ENCODE data around the gene LBR. TPM values are rescaled to one million over a fixed set of nuclear protein-coding genes. Genes with fewer than 3 reads are reported as not detected.

Gene LBR
- total RNA-seq, 4 donors from 2014 or later, result 82.3 to 157 (median 85.1) TPM

DNA sequence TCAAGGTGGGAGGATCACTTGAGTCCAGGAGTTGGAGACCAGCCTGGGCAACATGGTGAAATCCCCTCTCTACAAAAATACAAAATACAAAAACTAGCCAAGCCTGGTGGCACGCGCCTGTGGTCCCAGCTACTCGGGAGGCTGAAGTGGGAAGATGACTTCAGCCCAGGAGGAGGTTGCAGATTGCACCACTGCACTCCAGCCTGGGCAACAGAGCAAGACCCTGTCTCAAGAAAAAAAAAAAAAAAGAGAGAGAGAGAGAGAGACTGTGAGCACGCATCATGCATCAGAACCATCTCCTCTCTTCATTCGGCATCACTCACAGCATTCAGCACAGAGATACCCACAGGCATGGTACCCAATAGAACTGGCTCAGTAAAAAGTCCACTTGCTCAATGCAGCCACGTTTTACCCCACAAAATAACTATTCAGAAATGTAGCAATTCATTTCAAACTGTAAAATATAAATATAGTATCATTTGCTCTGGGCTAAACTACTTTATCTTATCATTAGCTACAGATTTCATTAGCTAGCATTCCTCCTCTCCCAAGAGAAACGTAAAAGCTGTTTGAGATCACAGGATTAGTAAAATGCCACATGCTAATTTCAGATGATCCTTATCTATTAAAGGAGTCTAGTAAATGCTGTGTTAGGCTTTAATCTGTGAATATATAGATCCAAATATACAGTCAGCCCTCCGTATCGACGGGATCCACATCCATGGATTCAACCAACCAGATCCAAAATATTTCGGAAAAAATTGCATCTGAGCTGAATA is 11.7 kb downstream of the LBR start:
- H3K4me1 ChIP-seq, result peaks cover 0 to 63% (median 49%) of the 10 kb centered on the region in 4 donors
- intact Hi-C loops (cut with DNase I), result no loop called here

GRCh38 chr1:225415307-225415706 is 12.5 kb downstream of the LBR start:
- no peak overlapping the region for H3K4me3 ChIP-seq
- intact Hi-C loops (cut with DNase I), result no loop called here
- peaks cover 0 to 63% (median 55%) of the 10 kb centered on the region in 4 donors for H3K4me1 ChIP-seq
- no peak overlapping the region for H3K27ac ChIP-seq (replicated peaks in 1 of 4)
- DNase-seq (ENCODE audit: extremely low spot score), result no peak
- TF ChIP-seq POLR2AphosphoS5 (IDR thresholded peaks at IDR 0.05), result no peak
- TF ChIP-seq POLR2A (IDR thresholded peaks at IDR 0.05; ENCODE audit: low read depth), result no peak
- TF ChIP-seq EP300 (IDR thresholded peaks at IDR 0.05), result no peak
- TF ChIP-seq CTCF (IDR thresholded peaks at IDR 0.05), result no peak
- 93% methylated on average over 4 of the region's 4 CpGs for WGBS
- H3K27me3 ChIP-seq, result no peaks in the 10 kb centered on the region
- no peaks in the 10 kb centered on the region for H3K9me3 ChIP-seq
- peaks cover 57 to 98% (median 82%) of the 10 kb centered on the region in 4 donors for H3K36me3 ChIP-seq

More for the DNA sequence above, 11.7 kb downstream of the LBR start:
- no peak overlapping the region for H3K4me3 ChIP-seq
- no peak overlapping the region for H3K27ac ChIP-seq (replicated peaks in 1 of 4)
- 93% methylated on average over 11 of the region's 11 CpGs for WGBS
- TF ChIP-seq EP300 (IDR thresholded peaks at IDR 0.05) (no peak), POLR2A (IDR thresholded peaks at IDR 0.05; ENCODE audit: low read depth) (no peak), CTCF (IDR thresholded peaks at IDR 0.05) (no peak), POLR2AphosphoS5 (IDR thresholded peaks at IDR 0.05) (no peak)
- H3K9me3 ChIP-seq, result no peaks in the 10 kb centered on the region
- DNase-seq (ENCODE audit: extremely low spot score), result no peak
- no peaks in the 10 kb centered on the region for H3K27me3 ChIP-seq
- H3K36me3 ChIP-seq, result peaks cover 54 to 96% (median 75%) of the 10 kb centered on the region in 4 donors

DNA sequence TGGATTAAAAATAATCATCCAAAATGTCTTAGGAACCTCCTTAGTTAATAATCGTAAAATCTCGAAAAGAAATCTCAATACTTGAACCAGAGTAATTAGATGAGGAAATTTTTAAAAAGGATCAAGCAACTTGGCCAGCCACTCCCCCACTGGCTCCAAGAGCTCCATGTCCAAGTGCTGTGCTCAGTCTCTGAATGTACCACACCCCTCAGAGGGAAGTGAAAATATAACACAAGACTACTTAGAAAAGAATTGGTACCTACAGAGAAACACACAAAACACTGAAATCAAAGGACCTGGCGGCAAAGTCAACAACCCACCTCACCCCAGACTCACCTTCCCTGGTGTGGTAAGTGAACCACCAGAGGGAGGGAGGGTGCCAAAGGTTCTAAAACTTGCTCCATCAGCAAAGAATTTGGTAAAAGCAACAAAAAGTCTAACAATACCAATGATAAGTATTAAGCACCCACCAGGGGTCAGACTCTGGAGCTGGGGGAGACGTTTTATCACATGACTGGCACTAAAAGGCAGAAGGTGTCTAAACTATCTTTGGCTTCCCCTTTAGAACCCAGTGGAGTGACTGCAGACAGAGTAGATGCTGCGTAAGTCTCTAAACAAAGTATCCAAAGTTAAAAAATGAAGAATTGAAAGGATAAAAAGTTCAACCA is 14.0 kb downstream of the LBR start:
- DNase-seq (ENCODE audit: extremely low spot score), result no peak
- TF ChIP-seq EP300 (IDR thresholded peaks at IDR 0.05), result no peak
- TF ChIP-seq CTCF (IDR thresholded peaks at IDR 0.05), result peak in 1 of 3 experiments; percentile 4
- no peaks in the 10 kb centered on the region for H3K27me3 ChIP-seq
- H3K9me3 ChIP-seq, result no peaks in the 10 kb centered on the region
- intact Hi-C loops (cut with DNase I), result no loop called here
- WGBS, result 78% methylated on average over 5 of the region's 5 CpGs
- no peak overlapping the region for H3K4me3 ChIP-seq
- peaks cover 0 to 76% (median 61%) of the 10 kb centered on the region in 4 donors for H3K4me1 ChIP-seq
- peaks cover 55 to 97% (median 82%) of the 10 kb centered on the region in 4 donors for H3K36me3 ChIP-seq
- H3K27ac ChIP-seq (replicated peaks in 1 of 4), result peak overlapping the region in 1 of 4 donors; percentile 7

GRCh38 chr1:225412803-225413351 is 15.0 kb downstream of the LBR start:
- WGBS, result 70% methylated on average over 10 of the region's 10 CpGs
- no peaks in the 10 kb centered on the region for H3K27me3 ChIP-seq
- H3K4me3 ChIP-seq, result no peak overlapping the region
- TF ChIP-seq POLR2AphosphoS5 (IDR thresholded peaks at IDR 0.05), result no peak
- no peak for TF ChIP-seq POLR2A (IDR thresholded peaks at IDR 0.05; ENCODE audit: low read depth)
- no peak for TF ChIP-seq CTCF (IDR thresholded peaks at IDR 0.05)
- no peak for TF ChIP-seq EP300 (IDR thresholded peaks at IDR 0.05)
- H3K27ac ChIP-seq (replicated peaks in 1 of 4), result no peak overlapping the region
- peaks cover 47 to 94% (median 78%) of the 10 kb centered on the region in 4 donors for H3K36me3 ChIP-seq
- no peak for DNase-seq (ENCODE audit: extremely low spot score)
- intact Hi-C loops (cut with DNase I), result no loop called here
- H3K4me1 ChIP-seq, result peaks cover 0 to 73% (median 59%) of the 10 kb centered on the region in 4 donors
- no peaks in the 10 kb centered on the region for H3K9me3 ChIP-seq

All from esophagus muscularis mucosa (tissue), 4 donors.